GM12878 (cell line): ENCODE measurements around the gene IRF7. TPM values are rescaled to one million over a fixed set of nuclear protein-coding genes. Genes with fewer than 3 reads are reported as not detected.

Source experiments
- ATAC-seq: fragments of 200-7000 bp; cut with Tn5 transposase; 3 replicates; pipeline ENCODE4 v1.9.1; 2020; ENCODE audit warnings: mild to moderate bottlenecking, moderate library complexity
- BruUV-seq: library from RNA; stranded (reverse); fragments of 400-500 nt; replicated peaks from 2 replicates; lab custom pipeline; 2021; lab: Mats Ljungman, UMichigan
- CTCF ChIA-PET: fragments of 300-600 bp; sonication (Branson Sonifier 250); formaldehyde crosslinking; extraction: SDS; loops from one replicate; lab custom pipeline; 2021; ENCODE audit warnings: inconsistent platforms; lab: Yijun Ruan, JAX
- POLR2A ChIA-PET: fragments of 350-600 bp; formaldehyde crosslinking; extraction: SDS; loops from one replicate; lab custom pipeline; 2021; ENCODE audit warnings: inconsistent platforms; lab: Charles Lee
- RAD21 ChIA-PET: fragments of 300-600 bp; sonication (Branson Sonifier 250); formaldehyde crosslinking; loops from one replicate; lab custom pipeline; 2023; ENCODE audit warnings: antibody characterized with exemption; ENCODE audit not compliant: unreplicated experiment; lab: Charles Lee
- SMC1A ChIA-PET: fragments of 300-600 bp; sonication (Branson Sonifier 250); formaldehyde crosslinking; loops from one replicate; lab custom pipeline; 2023; ENCODE audit not compliant: unreplicated experiment, uncharacterized antibody; lab: Charles Lee
- DNase-seq: peaks from one replicate; pipeline ENCODE4 v3.0.0-alpha.2; 2011; ENCODE audit warnings: low read depth, low spot score
- FAIRE-seq: peaks from 3 replicates; lab custom pipeline; 2011; peaks lifted over from hg19 to GRCh38; lab: Jason Lieb, UNC
- H2AFZ ChIP-seq: 2 replicates; pipeline ENCODE4 v1.6.0; 2011; ENCODE audit warnings: low read depth, low read length, control low read depth; ENCODE audit not compliant: control insufficient read depth
- H3K27ac ChIP-seq: 2 replicates; pipeline ENCODE4 v1.5.1; 2011; ENCODE audit warnings: control low read depth; ENCODE audit not compliant: control insufficient read depth, insufficient read depth
- H3K27me3 ChIP-seq, 2 experiments: replicated peaks in 1 of 2; 2 replicates each; pipeline versions ENCODE4 v1.6.0 to v1.6.1; 2011; ENCODE audit warnings: low read length in 1 of 2; ENCODE audit not compliant: control insufficient read depth in 2 of 2, insufficient read depth in 2 of 2
- H3K36me3 ChIP-seq, 2 experiments: 2 replicates each; pipeline ENCODE4 v1.5.1; 2011; ENCODE audit warnings: low read length in 1 of 2; ENCODE audit not compliant: control insufficient read depth in 2 of 2, insufficient read depth in 2 of 2
- H3K4me1 ChIP-seq: 2 replicates; pipeline ENCODE4 v1.6.1; 2011; ENCODE audit warnings: mild to moderate bottlenecking, low read length, moderate library complexity, mixed read lengths; ENCODE audit not compliant: control insufficient read depth, insufficient read depth
- H3K4me2 ChIP-seq: 2 replicates; pipeline ENCODE4 v1.6.0; 2011; ENCODE audit warnings: control low read depth; ENCODE audit not compliant: control insufficient read depth, insufficient read depth
- H3K4me3 ChIP-seq: fragments of 200-600 bp; sonication (generic); 2 replicates; pipeline ENCODE4 v1.5.1; 2016
- H3K79me2 ChIP-seq: 2 replicates; pipeline ENCODE4 v1.6.0; 2011; ENCODE audit warnings: low read length; ENCODE audit not compliant: control insufficient read depth, insufficient read depth
- H3K9ac ChIP-seq: 2 replicates; pipeline ENCODE4 v1.8.0; 2011; ENCODE audit warnings: low read length, control low read depth, mixed read lengths; ENCODE audit not compliant: control insufficient read depth, insufficient read depth
- H3K9me3 ChIP-seq: replicated peaks from 3 replicates; pipeline ENCODE4 v1.5.1; 2011; ENCODE audit warnings: mild to moderate bottlenecking, low read length; ENCODE audit not compliant: control insufficient read depth, insufficient read depth
- H4K20me1 ChIP-seq: 2 replicates; pipeline ENCODE4 v1.6.0; 2011; ENCODE audit not compliant: control insufficient read depth, insufficient read depth
- MEF2A ChIP-seq: IDR thresholded peaks from 2 replicates; pipeline ENCODE4 v1.6.1; 2011; ENCODE audit warnings: low read depth, mild to moderate bottlenecking, low read length, moderate library complexity; ENCODE audit not compliant: insufficient read depth
- NKRF ChIP-seq: fragments of 450-650 bp; conservative IDR thresholded peaks from 2 replicates; pipeline ENCODE4 v1.6.1; 2017; ENCODE audit warnings: mild to moderate bottlenecking, moderate library complexity
- PRDM15 ChIP-seq: fragments of 450-650 bp; formaldehyde crosslinking; IDR thresholded peaks from 2 replicates; pipeline ENCODE4 v1.4.0; 2020; ENCODE audit warnings: mild to moderate bottlenecking, moderate library complexity
- RFX5 ChIP-seq: IDR thresholded peaks from 2 replicates; pipeline ENCODE4 v1.6.1; 2011; ENCODE audit warnings: low read depth, low read length, improper control_type of control experiment
- SREBF1 ChIP-seq: IDR thresholded peaks from 2 replicates; pipeline ENCODE4 v1.6.1; 2012; ENCODE audit warnings: mild to moderate bottlenecking, low read length
- SRF ChIP-seq, 2 experiments: IDR thresholded peaks; 2 replicates each; pipeline ENCODE4 v1.6.1; 2011; ENCODE audit warnings: low read depth in 2 of 2, low read length in 2 of 2, mild to moderate bottlenecking in 1 of 2, moderate library complexity in 1 of 2
- TARDBP ChIP-seq: IDR thresholded peaks from 2 replicates; pipeline ENCODE4 v1.6.1; 2016; ENCODE audit warnings: borderline replicate concordance
- WGBS: methylation state at CpG from one replicate; pipeline ENCODE4 v1.1.6; 2016; ENCODE audit warnings: low lambda C conversion rate; ENCODE audit not compliant: insufficient replicate concordance, insufficient coverage; ENCODE audit errors: missing lambda C conversion rate; 5-methylcytosine and 5-hydroxymethylcytosine counted together
- in situ Hi-C: fragments of 300-500 bp; cut with MboI; formaldehyde crosslinking; loops from 9 replicates; pipeline ENCODE4 v1.14.3; 2018; ENCODE audit warnings: mixed read lengths
- intact Hi-C: fragments of 100-400 bp; cut with micrococcal nuclease; formaldehyde crosslinking; loops from one replicate; pipeline ENCODE4 v1.14.2; 2022; ENCODE audit not compliant: unreplicated experiment
- polyA plus RNA-seq, 11 experiments: library from polyadenylated mRNA; depleted of rRNA in 4 of 11; unstranded in 6 of 11; stranded (reverse) in 5 of 11; fragments of >200 nt; fragmentation: Nextera tagmentation in 4 of 11; fragmentation: Illumina TruSeq in 1 of 11; extraction: Ambion mirVana in 4 of 11; extraction: Trizol in 1 of 11; gene quantifications; 1 replicate in 1 of 11; 2 replicates in 10 of 11; pipeline versions ENCODE4 v1.2.1 to v1.2.3, GENCODE V29; 2011 to 2016; ENCODE audit warnings: inconsistent platforms in 2 of 11, missing spikeins in 2 of 11, low read depth in 1 of 11
- total RNA-seq, 4 experiments: library from RNA; depleted of rRNA in 3 of 4; stranded (reverse); fragments of >200 nt in 3 of 4; fragmentation: Illumina TruSeq in 1 of 4; extraction: Trizol in 1 of 4; gene quantifications; 2 replicates each; pipeline versions ENCODE4 v1.2.1 to v1.2.3, GENCODE V29; 2013 to 2021
- TF ChIP-seq, protein P1 (sequence below): IDR thresholded peaks from 2 replicates; pipeline ENCODE4 v1.6.1; 2012; ENCODE audit warnings: low read depth, low read length, improper control_type of control experiment

Gene IRF7
- total and polyA plus RNA-seq, 10 of the 15 experiments (the other 5 are each of a cell fraction or from before 2014, with no cell fraction given) = 4.4 to 141 (median 67.6) TPM

DNA sequence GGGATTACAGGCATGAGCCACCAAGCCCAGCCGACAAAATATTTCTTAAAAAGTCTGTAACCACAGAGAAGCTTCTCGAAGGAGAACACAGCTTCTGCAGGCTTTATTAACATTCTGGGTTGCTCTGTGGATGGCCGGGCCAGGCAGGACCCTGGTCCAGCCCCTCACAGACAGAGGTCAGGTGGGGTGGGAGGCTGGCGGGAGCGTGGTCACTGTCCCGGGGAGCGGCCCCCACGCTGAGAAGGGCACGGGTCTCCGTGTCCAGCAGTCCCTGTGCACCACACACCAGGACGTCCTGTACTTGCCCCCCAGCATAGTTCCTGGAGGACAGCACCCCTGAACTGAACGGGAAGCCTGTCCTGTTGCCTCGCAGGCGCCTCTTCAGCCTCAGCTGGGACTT is 40.7 kb upstream of the IRF7 start (continued):
- TF ChIP-seq MEF2A = no peak
- TF ChIP-seq TARDBP = no peak
- no peak for TF ChIP-seq SREBF1
- TF ChIP-seq NKRF = no peak
- TF ChIP-seq PRDM15 = no peak

DNA sequence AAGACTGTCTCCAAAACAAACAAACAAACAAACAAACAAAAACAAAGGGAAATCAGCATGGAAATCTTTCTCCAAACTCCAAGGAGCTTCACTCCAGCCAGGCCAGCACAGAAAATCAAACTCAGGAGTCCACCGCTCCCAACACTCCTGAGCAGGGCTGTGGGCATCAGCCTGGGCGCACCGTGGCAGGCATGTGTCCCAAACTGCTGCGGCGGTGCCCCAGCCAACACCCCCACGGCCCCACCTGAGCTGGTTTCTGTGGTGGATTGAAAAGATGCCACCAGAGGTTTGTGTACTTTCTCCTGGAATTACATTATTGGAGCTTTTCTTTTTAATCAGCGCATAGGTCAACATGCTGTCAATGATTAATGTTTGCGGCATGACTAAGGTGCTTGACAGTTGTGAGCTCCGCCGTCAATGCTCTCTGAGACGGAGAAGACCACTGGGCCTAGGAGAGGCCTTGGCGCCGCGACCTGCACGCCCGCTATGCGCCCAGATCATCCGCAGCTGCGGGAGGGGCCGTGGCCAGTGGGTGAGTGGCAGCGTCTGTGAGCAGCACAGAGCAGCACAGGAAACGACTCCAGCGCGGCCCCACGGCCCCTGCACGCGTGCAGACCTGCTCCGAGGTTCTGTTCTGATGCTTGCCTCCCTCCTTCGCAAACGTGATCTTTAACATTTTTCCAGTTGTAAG is 39.4 kb upstream of the IRF7 start:
- Histone ChIP-seq H3K9ac (no peak overlapping the region), H3K27me3 (no peaks in the 10 kb centered on the region), H2AFZ (no peak overlapping the region), H3K36me3 (peaks cover 2 to 13% of the 10 kb centered on the region in 2 experiments; a peak in 3 of 4 replicates), H3K9me3 (no peaks in the 10 kb centered on the region), H3K79me2 (no peaks in the 10 kb centered on the region)
- CTCF ChIA-PET = interaction anchor here (1.5 kb wide), 1 partner anchor 72 kb away, joined by 3 read pairs; no protein-coding TSS in a partner anchor
- no peak for FAIRE-seq
- in situ Hi-C loops = no loop called here
- intact Hi-C loops = no loop called here
- TF ChIP-seq SRF (IDR thresholded peaks at IDR 0.05; ENCODE audit: low read depth in 2 of 2, low read length in 2 of 2) (no peak), RFX5 (no peak)
- TF ChIP-seq, protein P1, sequence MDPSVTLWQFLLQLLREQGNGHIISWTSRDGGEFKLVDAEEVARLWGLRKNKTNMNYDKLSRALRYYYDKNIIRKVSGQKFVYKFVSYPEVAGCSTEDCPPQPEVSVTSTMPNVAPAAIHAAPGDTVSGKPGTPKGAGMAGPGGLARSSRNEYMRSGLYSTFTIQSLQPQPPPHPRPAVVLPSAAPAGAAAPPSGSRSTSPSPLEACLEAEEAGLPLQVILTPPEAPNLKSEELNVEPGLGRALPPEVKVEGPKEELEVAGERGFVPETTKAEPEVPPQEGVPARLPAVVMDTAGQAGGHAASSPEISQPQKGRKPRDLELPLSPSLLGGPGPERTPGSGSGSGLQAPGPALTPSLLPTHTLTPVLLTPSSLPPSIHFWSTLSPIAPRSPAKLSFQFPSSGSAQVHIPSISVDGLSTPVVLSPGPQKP = no peak
- TF ChIP-seq, all 136 proteins: peak for 0
- Histone ChIP-seq H3K4me1 (peaks cover 8% of the 10 kb centered on the region), H3K4me3 (no peak overlapping the region), H4K20me1 (no peaks in the 10 kb centered on the region), H3K4me2 (no peak overlapping the region), H3K27ac (no peak overlapping the region)
- ATAC-seq = no peak
- no peak for DNase-seq
- ChIA-PET SMC1A (no interaction called here), RAD21 (no interaction called here), POLR2A (interaction anchor here (0.7 kb wide), 1 partner anchor 156 kb away, joined by 3 read pairs; no protein-coding TSS in a partner anchor)
- no TSS peak for BruUV-seq
- WGBS = 95% methylated on average over 30 of the region's 30 CpGs
